CD8-positive, alpha-beta memory T cell (primary cell): Measurements from ENCODE around the gene SHISA2. TPM values are rescaled to one million over a fixed set of nuclear protein-coding genes. Genes with fewer than 3 reads are reported as not detected.

Source experiments
- CTCF ChIA-PET: fragments of 350-600 bp; sonication (Branson Sonifier 250); formaldehyde crosslinking; loops from one replicate; lab custom pipeline; 2021; ENCODE audit warnings: antibody characterized with exemption; lab: Charles Lee
- POLR2A ChIA-PET: fragments of 350-600 bp; sonication (Branson Sonifier 250); formaldehyde crosslinking; loops from one replicate; lab custom pipeline; 2021; ENCODE audit warnings: antibody characterized with exemption; lab: Charles Lee
- DNase-seq, 5 donors: peaks; one replicate each; pipeline versions ENCODE4 v3.0.0 to v3.0.0-alpha.2; 2020 to 2022; ENCODE audit warnings: mixed read lengths in 1 of 5
- H3K27ac ChIP-seq: one replicate; pipeline ENCODE4 v1.7.0; 2013; ENCODE audit warnings: low read depth, mild to moderate bottlenecking, low read length, moderate library complexity
- H3K27me3 ChIP-seq: 2 replicates; pipeline ENCODE4 v1.7.0; 2013; ENCODE audit warnings: low read length, mild to moderate bottlenecking; ENCODE audit not compliant: insufficient read depth, poor library complexity, severe bottlenecking
- H3K36me3 ChIP-seq: 2 replicates; pipeline ENCODE4 v1.7.0; 2013; ENCODE audit warnings: mild to moderate bottlenecking, low read length, moderate library complexity; ENCODE audit not compliant: insufficient read depth
- H3K4me1 ChIP-seq: 2 replicates; pipeline ENCODE4 v1.7.0; 2013; ENCODE audit warnings: mild to moderate bottlenecking, low read length, moderate library complexity; ENCODE audit not compliant: insufficient read depth
- H3K4me3 ChIP-seq: 2 replicates; pipeline ENCODE4 v1.7.0; 2013; ENCODE audit warnings: mild to moderate bottlenecking, low read length
- H3K9me3 ChIP-seq: 2 replicates; pipeline ENCODE4 v1.7.0; 2013; ENCODE audit warnings: mild to moderate bottlenecking, low read length
- H3K27ac Mint-ChIP-seq, 8 donors: one replicate each; pipeline ENCODE4 v1.8.0; 2020 to 2021; ENCODE audit warnings: mixed read lengths in 8 of 8, mild to moderate bottlenecking in 6 of 8, inconsistent platforms in 3 of 8, moderate library complexity in 3 of 8
- H3K27me3 Mint-ChIP-seq, 2 donors: one replicate each; pipeline ENCODE4 v1.8.0; 2020 to 2021; ENCODE audit warnings: mixed read lengths in 2 of 2, mild to moderate bottlenecking in 1 of 2, moderate library complexity in 1 of 2
- H3K36me3 Mint-ChIP-seq, 3 donors: one replicate each; pipeline ENCODE4 v1.8.0; 2020 to 2021; ENCODE audit warnings: mixed read lengths in 3 of 3, inconsistent platforms in 1 of 3, mild to moderate bottlenecking in 1 of 3
- H3K4me1 Mint-ChIP-seq, 3 donors: one replicate each; pipeline ENCODE4 v1.8.0; 2020 to 2021; ENCODE audit warnings: mixed read lengths in 3 of 3, inconsistent platforms in 1 of 3, mild to moderate bottlenecking in 1 of 3
- H3K4me3 Mint-ChIP-seq, 7 donors: one replicate each; pipeline ENCODE4 v1.8.0; 2020 to 2021; ENCODE audit warnings: mixed read lengths in 7 of 7, mild to moderate bottlenecking in 6 of 7, moderate library complexity in 4 of 7, inconsistent platforms in 2 of 7
- H3K9me3 Mint-ChIP-seq, 5 donors: one replicate each; pipeline ENCODE4 v1.8.0; 2020 to 2022; ENCODE audit warnings: mixed read lengths in 5 of 5, mild to moderate bottlenecking in 3 of 5, moderate library complexity in 2 of 5, inconsistent platforms in 1 of 5
- polyA plus RNA-seq: library from polyadenylated mRNA; unstranded; fragments of 300-500 nt; fragmentation: Illumina TruSeq; gene quantifications from one replicate; pipeline ENCODE4 v1.2.3, GENCODE V29; 2021
- total RNA-seq, 2 experiments: library from RNA; stranded (reverse); gene quantifications; one replicate each; pipeline ENCODE4 v1.2.3, GENCODE V29; 2021

SHISA2 gene
- total and polyA plus RNA-seq, 3 experiments from 2014 or later = 0.07 TPM; not detected in 2

- ChIA-PET CTCF (no interaction called here), POLR2A (no interaction called here)
- Histone ChIP-seq H3K4me1 (peaks cover 25% of the 10 kb centered on the region), H3K4me3 (no peak overlapping the region), H3K36me3 (no peaks in the 10 kb centered on the region), H3K27ac (no peak overlapping the region), H3K27me3 (no peaks in the 10 kb centered on the region), H3K9me3 (no peaks in the 10 kb centered on the region)
- Mint-ChIP-seq H3K27me3 (peaks cover 0 to 5% of the 10 kb centered on the region in 2 donors), H3K27ac (peak overlapping the region in 1 of 8 donors; percentile 61), H3K4me1 (peaks cover 7 to 24% (median 16%) of the 10 kb centered on the region in 3 donors), H3K4me3 (no peak overlapping the region), H3K9me3 (peaks cover 0 to 3% (median 0%) of the 10 kb centered on the region in 5 donors), H3K36me3 (peaks cover 0 to 9% (median 6%) of the 10 kb centered on the region in 3 donors)
- DNase-seq = no peak
Observed at GRCh38 chr13:26015271-26016125, 36.3 kb downstream of the SHISA2 start.

GRCh38 chr13:26012995-26013394, 38.8 kb downstream of the SHISA2 start:
- H3K27me3 ChIP-seq = no peaks in the 10 kb centered on the region
- H3K9me3 ChIP-seq = no peaks in the 10 kb centered on the region
- peaks cover 24% of the 10 kb centered on the region for H3K4me1 ChIP-seq
- peak overlapping the region; percentile 73 for H3K4me3 ChIP-seq
- POLR2A ChIA-PET = no interaction called here
- Mint-ChIP-seq H3K4me1 (peaks cover 6 to 23% (median 12%) of the 10 kb centered on the region in 3 donors), H3K36me3 (peaks cover 0 to 2% (median 0%) of the 10 kb centered on the region in 3 donors), H3K9me3 (peaks cover 0 to 3% (median 0%) of the 10 kb centered on the region in 5 donors), H3K27ac (peak overlapping the region in 6 of 8 donors; percentile 31 to 94 (median 78)), H3K4me3 (peak overlapping the region; percentile 80 to 89 (median 85)), H3K27me3 (peaks cover 0 to 5% of the 10 kb centered on the region in 2 donors)
- no peak for DNase-seq
- CTCF ChIA-PET = interaction anchor here (1.0 kb wide), 1 partner anchor 110 kb away, joined by 3 read pairs; no protein-coding TSS in a partner anchor
- H3K36me3 ChIP-seq = no peaks in the 10 kb centered on the region
- no peak overlapping the region for H3K27ac ChIP-seq

DNA sequence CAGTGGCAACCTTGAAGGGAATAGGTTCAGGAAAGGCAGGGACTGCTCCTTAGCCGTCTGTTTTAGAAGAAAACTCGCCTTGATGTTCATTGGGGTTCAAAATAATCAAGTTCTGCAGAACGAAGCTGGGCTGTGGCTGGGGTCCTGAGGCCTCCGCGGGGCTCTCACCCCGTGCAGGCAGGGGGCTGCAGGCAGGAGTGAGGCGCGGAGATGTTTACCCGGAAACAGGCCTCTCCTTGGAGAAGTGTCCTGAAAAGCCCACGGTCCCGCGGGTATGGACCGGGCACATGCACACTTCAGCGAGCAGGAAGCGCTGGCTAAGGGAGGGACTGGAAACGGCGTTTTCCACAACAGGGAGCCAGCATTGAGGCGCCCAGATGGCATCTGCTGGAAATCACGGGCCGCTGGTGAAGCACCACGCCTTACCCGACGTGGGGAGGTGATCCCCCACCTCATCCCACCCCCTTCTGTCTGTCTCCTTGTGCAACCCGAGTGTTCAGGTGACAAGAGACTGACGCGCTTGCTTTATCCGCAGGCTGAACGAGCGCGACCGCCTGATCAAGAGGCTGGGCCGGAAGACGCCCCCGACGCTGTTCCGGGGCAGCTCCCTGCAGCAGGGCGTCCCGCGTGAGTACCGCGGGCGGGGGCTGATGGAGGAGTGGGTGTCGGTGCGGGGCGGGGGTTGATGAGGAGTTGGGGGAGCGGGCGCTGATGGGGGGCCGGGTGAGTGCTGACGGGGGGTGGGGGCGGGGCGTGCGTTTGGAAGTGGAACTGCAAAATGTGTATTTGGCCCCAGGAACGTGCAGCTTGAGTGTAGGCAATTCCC, 39.6 kb downstream of the SHISA2 start:
- H3K36me3 ChIP-seq = no peaks in the 10 kb centered on the region
- peak; percentile 26 to 84 (median 68) for DNase-seq
- Mint-ChIP-seq H3K9me3 (peaks cover 0 to 3% (median 0%) of the 10 kb centered on the region in 5 donors), H3K27ac (peak overlapping the region; percentile 23 to 94 (median 82)), H3K4me1 (peaks cover 3 to 15% (median 7%) of the 10 kb centered on the region in 3 donors), H3K4me3 (peak overlapping the region; percentile 80 to 89 (median 85)), H3K27me3 (peaks cover 4 to 5% of the 10 kb centered on the region in 2 donors), H3K36me3 (peaks cover 0 to 2% (median 0%) of the 10 kb centered on the region in 3 donors)
- H3K4me3 ChIP-seq = peak overlapping the region; percentile 73
- peak overlapping the region; percentile 28 for H3K27ac ChIP-seq
- peaks cover 16% of the 10 kb centered on the region for H3K4me1 ChIP-seq
- ChIA-PET POLR2A (no interaction called here), CTCF (interaction anchor here (1.0 kb wide), 1 partner anchor 110 kb away, joined by 3 read pairs; no protein-coding TSS in a partner anchor)
- H3K9me3 ChIP-seq = no peaks in the 10 kb centered on the region
- H3K27me3 ChIP-seq = no peaks in the 10 kb centered on the region

- ChIA-PET CTCF (no interaction called here), POLR2A (interaction anchor here (0.6 kb wide), 1 partner anchor 709 kb away, joined by 4 read pairs; no protein-coding TSS in a partner anchor)
- Histone ChIP-seq H3K4me3 (no peak overlapping the region), H3K27me3 (no peaks in the 10 kb centered on the region), H3K9me3 (no peaks in the 10 kb centered on the region), H3K36me3 (no peaks in the 10 kb centered on the region), H3K4me1 (peaks cover 15% of the 10 kb centered on the region), H3K27ac (no peak overlapping the region)
- Mint-ChIP-seq H3K27me3 (peaks cover 5 to 7% of the 10 kb centered on the region in 2 donors), H3K9me3 (peaks cover 0 to 3% (median 0%) of the 10 kb centered on the region in 5 donors), H3K4me3 (peak overlapping the region in 4 of 7 donors; percentile 80 to 87 (median 84)), H3K4me1 (peaks cover 3 to 12% (median 7%) of the 10 kb centered on the region in 3 donors), H3K27ac (peak overlapping the region in 5 of 8 donors; percentile 14 to 90 (median 54)), H3K36me3 (peaks cover 0 to 2% (median 0%) of the 10 kb centered on the region in 3 donors)
- no peak for DNase-seq
Observed at GRCh38 chr13:26011208-26011573, 40.6 kb downstream of the SHISA2 start.

GRCh38 chr13:26010487-26011207, 41.2 kb downstream of the SHISA2 start:
- Histone ChIP-seq H3K27me3 (no peaks in the 10 kb centered on the region), H3K9me3 (no peaks in the 10 kb centered on the region), H3K36me3 (no peaks in the 10 kb centered on the region), H3K4me1 (peaks cover 15% of the 10 kb centered on the region), H3K4me3 (no peak overlapping the region), H3K27ac (no peak overlapping the region)
- DNase-seq = no peak
- Mint-ChIP-seq H3K4me1 (peaks cover 3 to 12% (median 7%) of the 10 kb centered on the region in 3 donors), H3K27ac (peak overlapping the region in 5 of 8 donors; percentile 12 to 79 (median 63)), H3K27me3 (peaks cover 5 to 7% of the 10 kb centered on the region in 2 donors), H3K4me3 (peak overlapping the region in 2 of 7 donors; percentile 37 to 76), H3K36me3 (peaks cover 0 to 2% (median 0%) of the 10 kb centered on the region in 3 donors), H3K9me3 (peaks cover 0 to 3% (median 0%) of the 10 kb centered on the region in 5 donors)
- ChIA-PET CTCF (no interaction called here), POLR2A (interaction anchor here (0.6 kb wide), 1 partner anchor 709 kb away, joined by 4 read pairs; no protein-coding TSS in a partner anchor)

DNA sequence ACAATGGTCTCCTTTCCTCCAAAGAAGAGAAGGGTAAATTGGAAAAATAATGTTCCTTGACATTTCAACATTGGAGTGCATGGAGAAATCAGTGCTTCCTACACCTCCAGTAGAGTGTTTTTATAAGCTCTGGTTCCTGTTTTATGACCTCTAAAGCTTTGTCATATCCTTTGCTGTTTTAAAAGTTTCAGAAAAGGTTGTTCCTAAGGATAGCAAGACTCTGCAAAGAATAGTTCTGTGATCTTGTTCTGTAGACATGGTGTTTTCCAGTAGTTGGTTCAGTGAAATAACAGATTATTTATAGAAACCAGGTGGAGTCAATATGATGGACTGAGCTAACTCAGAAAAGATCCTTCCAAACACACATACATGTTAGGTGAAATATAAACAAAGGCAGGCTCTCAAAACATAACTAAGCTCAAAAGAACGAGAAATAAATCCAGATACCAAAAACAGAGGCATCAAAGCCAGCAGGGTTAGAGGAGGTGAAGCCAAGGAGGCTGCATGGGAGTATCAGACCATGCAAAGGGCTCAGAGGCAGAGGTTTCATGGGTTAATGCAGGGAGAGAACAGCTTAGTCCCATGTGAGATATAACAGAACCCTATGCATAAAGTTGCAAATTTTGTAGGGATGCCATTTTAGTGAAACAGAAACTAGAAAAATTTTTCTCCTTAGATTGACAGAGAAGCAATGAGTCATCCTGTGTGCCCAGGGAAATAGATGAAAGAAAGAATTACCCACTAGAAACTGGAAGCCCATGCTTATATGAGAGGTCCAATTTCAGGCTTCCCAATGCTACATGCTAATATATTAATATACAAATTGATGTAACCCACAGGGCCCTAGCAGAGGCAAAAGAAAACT, 44.3 kb downstream of the SHISA2 start:
- Mint-ChIP-seq H3K4me3 (no peak overlapping the region), H3K9me3 (peaks cover 2 to 9% (median 7%) of the 10 kb centered on the region in 5 donors), H3K36me3 (peaks cover 0 to 9% (median 3%) of the 10 kb centered on the region in 3 donors), H3K4me1 (peaks cover 0 to 7% (median 0%) of the 10 kb centered on the region in 3 donors), H3K27me3 (peaks cover 7 to 19% of the 10 kb centered on the region in 2 donors), H3K27ac (peak overlapping the region in 2 of 8 donors; percentile 2 to 8)
- Histone ChIP-seq H3K4me3 (no peak overlapping the region), H3K4me1 (peaks cover 9% of the 10 kb centered on the region), H3K27me3 (no peaks in the 10 kb centered on the region), H3K27ac (no peak overlapping the region), H3K36me3 (no peaks in the 10 kb centered on the region), H3K9me3 (no peaks in the 10 kb centered on the region)
- no peak for DNase-seq
- CTCF ChIA-PET = no interaction called here
- POLR2A ChIA-PET = no interaction called here
